ENCODE data around the gene JHY. TPM values are rescaled to one million over a fixed set of nuclear protein-coding genes. Genes with fewer than 3 reads are reported as not detected.

The JHY gene
- total RNA-seq, 2 donors from 2014 or later = 1.9 to 2.0 TPM

DNA sequence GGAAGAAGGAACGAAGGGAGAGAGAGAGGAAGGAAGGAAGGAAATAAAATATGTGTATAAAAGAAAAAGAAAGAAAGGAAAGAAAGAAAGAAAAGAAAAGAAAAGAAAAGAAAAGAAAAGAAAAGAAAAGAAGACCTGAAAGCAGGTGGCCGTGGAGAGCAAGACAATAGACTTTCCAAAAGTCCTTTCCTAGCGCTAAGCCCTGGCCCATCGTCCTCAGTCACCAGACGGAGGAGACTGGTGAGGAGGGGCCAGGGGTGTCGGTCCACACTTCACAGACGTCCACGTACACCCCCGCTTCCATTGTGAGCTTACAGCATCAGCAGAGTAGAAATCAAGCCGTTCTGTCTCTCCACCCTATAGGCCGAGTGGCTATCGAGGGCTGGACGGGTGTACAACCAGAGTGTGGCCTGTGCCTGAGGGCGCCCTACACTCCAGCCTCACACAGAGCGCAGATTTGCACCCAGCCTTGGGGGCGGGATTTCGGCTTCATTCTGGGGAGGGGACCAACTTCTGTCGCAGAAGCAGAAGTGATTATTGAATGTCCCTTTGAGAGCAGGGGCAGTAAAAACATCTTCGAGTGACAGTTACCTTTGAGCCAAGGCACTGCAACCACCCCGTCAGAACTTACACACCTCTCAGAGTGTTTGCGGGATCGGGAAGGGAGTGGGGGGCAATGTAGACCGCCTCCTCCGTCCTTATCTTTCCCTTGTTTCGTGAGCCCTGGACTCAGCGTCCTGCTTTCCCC, 101.1 kb downstream of the JHY start:
- ATAC-seq = no peak
- intact Hi-C loops (cut with DNase I, micrococcal nuclease) = no loop called here

GRCh38 chr11:122984186-122985011, 101.8 kb downstream of the JHY start:
- DNase-seq (no peak), ATAC-seq (no peak)
- intact Hi-C loops (cut with DNase I, micrococcal nuclease) = no loop called here

More for the DNA sequence above, 101.1 kb downstream of the JHY start:
- no peak for DNase-seq

DNA sequence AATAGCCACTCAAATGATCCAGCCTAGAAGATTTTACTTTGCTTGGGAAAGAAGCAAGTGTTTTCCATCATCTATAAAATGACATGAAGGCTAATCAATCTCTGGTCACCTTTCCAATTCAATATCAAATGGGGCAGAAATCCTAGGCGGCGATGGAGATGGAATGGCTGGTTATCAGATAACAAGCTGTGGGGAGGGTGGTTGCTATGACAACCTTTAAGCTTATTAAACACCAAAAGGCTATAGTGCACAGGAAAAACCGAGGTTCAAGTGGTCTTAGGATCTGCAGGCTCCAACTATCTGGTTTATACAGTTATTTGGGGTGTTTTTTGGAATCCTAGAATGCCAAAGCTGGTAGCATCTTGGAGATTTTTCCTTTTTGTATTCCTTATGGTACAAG, 113.0 kb downstream of the JHY start:
- intact Hi-C loops (cut with DNase I, micrococcal nuclease) = no loop called here
- DNase-seq = no peak
- no peak for ATAC-seq

GRCh38 chr11:122998727-122999366, 116.3 kb downstream of the JHY start:
- intact Hi-C loops (cut with DNase I, micrococcal nuclease) = no loop called here
- no peak for ATAC-seq
- no peak for DNase-seq

- DNase-seq (no peak), ATAC-seq (no peak)
Observed at GRCh38 chr11:123000721-123001120, 118.2 kb downstream of the JHY start.

GRCh38 chr11:123006860-123007542, 124.4 kb downstream of the JHY start:
- intact Hi-C loops (cut with DNase I, micrococcal nuclease) = no loop called here
- DNase-seq = no peak

More at GRCh38 chr11:123000721-123001120, 118.2 kb downstream of the JHY start:
- intact Hi-C loops (cut with DNase I, micrococcal nuclease) = no loop called here

More at GRCh38 chr11:123006860-123007542, 124.4 kb downstream of the JHY start:
- ATAC-seq = no peak

Other genes with a start within 250 kb of the JHY start
- gene UBASH3B, start 227.0 kb upstream of the JHY start, total RNA-seq = 1 to 10 TPM; 4.7 to 4.8 TPM
- under 1 TPM; 0.18 to 0.22 TPM for gene CRTAM, start 44.3 kb upstream of the JHY start, total RNA-seq
- not detected for gene BSX, start 99.1 kb downstream of the JHY start, total RNA-seq
- 100 to 1,000 TPM; 553 to 705 TPM for gene HSPA8, start 179.4 kb downstream of the JHY start, total RNA-seq

Data from left colon (tissue), 2 donors.